HepG2 (cell line): Measurements from ENCODE around the gene MLST8. TPM values are rescaled to one million over a fixed set of nuclear protein-coding genes. Genes with fewer than 3 reads are reported as not detected.

Source experiments
- FOSL1 ChIP-seq: sonication (generic); formaldehyde crosslinking; IDR thresholded peaks from 2 replicates; pipeline ENCODE4 v1.9.0; 2021; ENCODE audit warnings: missing genetic modification reagents, borderline replicate concordance
- NFE2L2 ChIP-seq: fragments of 150-350 bp; IDR thresholded peaks from 2 replicates; pipeline ENCODE4 v1.6.1; 2014; ENCODE audit warnings: low read length
- NFKB2 ChIP-seq: sonication (generic); formaldehyde crosslinking; IDR thresholded peaks from 2 replicates; pipeline ENCODE4 v1.4.0; 2020; ENCODE audit warnings: missing genetic modification reagents, borderline replicate concordance
- SP2 ChIP-seq: sonication (generic); formaldehyde crosslinking; IDR thresholded peaks from 2 replicates; pipeline ENCODE4 v1.5.1; 2020; ENCODE audit warnings: mild to moderate bottlenecking, missing genetic modification reagents
- ZKSCAN1 ChIP-seq: fragments of 150-350 bp; IDR thresholded peaks from 2 replicates; pipeline ENCODE4 v1.6.1; 2014; ENCODE audit warnings: low read length
- ZNF224 ChIP-seq: sonication (generic); formaldehyde crosslinking; IDR thresholded peaks from 2 replicates; pipeline ENCODE4 v1.5.0; 2020; ENCODE audit warnings: mild to moderate bottlenecking, missing genetic modification reagents
- ZNF337 ChIP-seq: sonication (generic); formaldehyde crosslinking; IDR thresholded peaks from 2 replicates; pipeline ENCODE4 v1.5.1; 2020; ENCODE audit warnings: missing genetic modification reagents, low read depth, mild to moderate bottlenecking, borderline replicate concordance
- ZNF614 ChIP-seq: IDR thresholded peaks from 2 replicates; pipeline ENCODE4 v1.6.1; 2018; ENCODE audit warnings: missing biosample characterization, missing genetic modification reagents, inconsistent platforms, borderline replicate concordance
- ZNF879 ChIP-seq: sonication (generic); formaldehyde crosslinking; IDR thresholded peaks from 2 replicates; pipeline ENCODE4 v1.8.1; 2023; ENCODE audit warnings: missing genetic modification reagents
- polyA plus RNA-seq, 8 experiments: library from polyadenylated mRNA; depleted of rRNA in 3 of 8; stranded (reverse) in 7 of 8; unstranded in 1 of 8; fragments of >200 nt; fragmentation: Illumina TruSeq in 4 of 8; extraction: Trizol in 4 of 8; gene quantifications; 2 replicates each; pipeline versions ENCODE4 v1.2.1 to v1.2.3, GENCODE V29; 2011 to 2016; ENCODE audit warnings: low read depth in 4 of 8, missing spikeins in 1 of 8, mixed read lengths in 1 of 8; ENCODE audit not compliant: insufficient read depth in 1 of 8
- total RNA-seq, 5 experiments: library from RNA; depleted of rRNA; stranded (reverse); fragments of >200 nt; fragmentation: Illumina TruSeq; extraction: Trizol; gene quantifications; 2 replicates each; pipeline ENCODE4 v1.2.3, GENCODE V29; 2016; ENCODE audit warnings: low read depth in 1 of 5
- TF ChIP-seq, protein P1 (sequence below): sonication (generic); formaldehyde crosslinking; IDR thresholded peaks from 2 replicates; pipeline ENCODE4 v1.5.1; 2020; ENCODE audit warnings: mild to moderate bottlenecking, missing genetic modification reagents, moderate library complexity
- TF ChIP-seq, protein P2 (sequence below): sonication (generic); formaldehyde crosslinking; IDR thresholded peaks from 2 replicates; pipeline ENCODE4 v1.4.0; 2020; ENCODE audit warnings: missing genetic modification reagents, borderline replicate concordance
- TF ChIP-seq, protein P3 (sequence below): sonication (generic); formaldehyde crosslinking; IDR thresholded peaks from 2 replicates; pipeline ENCODE4 v1.5.1; 2020; ENCODE audit warnings: mild to moderate bottlenecking, moderate library complexity, missing genetic modification reagents
- TF ChIP-seq, protein P4 (sequence below): sonication (generic); formaldehyde crosslinking; IDR thresholded peaks from 2 replicates; pipeline ENCODE4 v1.8.0; 2022; ENCODE audit warnings: low read depth, missing genetic modification reagents
- TF ChIP-seq, protein P5 (sequence below): sonication (generic); formaldehyde crosslinking; IDR thresholded peaks from 2 replicates; pipeline ENCODE4 v1.4.0; 2020; ENCODE audit warnings: missing genetic modification reagents

Gene MLST8
- total and polyA plus RNA-seq, 2 of the 13 experiments (the other 11 are each of a cell fraction or from before 2014, with no cell fraction given), result 30.8 to 72.7 TPM

DNA sequence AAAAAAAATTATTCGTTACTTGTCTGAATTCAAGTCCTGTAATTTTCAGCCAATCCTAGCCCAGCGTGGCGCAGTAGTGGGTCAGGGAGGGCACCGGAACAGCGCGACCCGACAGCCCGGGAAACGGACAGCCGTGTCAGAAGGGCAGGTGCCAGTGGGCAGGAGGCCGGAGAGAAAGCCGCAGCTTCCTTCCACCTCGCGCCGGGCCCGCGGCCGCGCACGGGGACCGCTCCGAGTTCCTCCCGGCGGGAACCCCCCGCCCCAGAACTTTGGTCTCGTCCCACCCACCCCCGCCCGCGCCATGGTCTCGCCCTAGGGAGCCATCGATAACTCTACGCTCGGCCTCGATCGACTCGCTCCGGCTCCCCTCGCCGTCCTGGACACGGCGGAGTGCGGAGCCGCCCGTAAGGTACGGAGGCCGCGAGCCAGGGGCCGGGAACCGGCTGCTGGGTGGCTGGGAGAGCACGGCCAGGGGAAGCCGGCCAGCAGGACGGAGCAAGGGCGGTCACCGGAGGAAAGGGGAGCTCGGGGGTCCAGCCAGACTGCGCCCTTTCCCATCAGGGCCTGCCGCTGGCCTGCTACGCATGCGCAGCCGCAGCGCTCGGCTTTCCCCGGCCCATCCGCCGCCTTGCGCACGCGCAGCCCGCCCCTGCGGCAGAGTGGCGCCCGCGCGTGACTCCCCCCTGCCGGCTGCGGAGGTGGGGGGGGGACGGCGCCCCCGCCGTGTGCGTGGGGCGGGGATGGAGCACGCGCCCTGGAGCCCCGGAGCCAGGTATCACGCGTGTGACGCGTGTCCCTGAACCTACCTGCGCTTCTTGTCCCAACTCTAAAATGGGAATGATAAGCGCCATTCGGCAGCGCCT is at the start of gene MLST8 (continued):
- TF ChIP-seq ZKSCAN1 (0 out of 2 replicates have a peak, but pooled peaks have one; percentile 7), NFE2L2 (no peak), NFKB2 (peak; percentile 83; the same call in 1 of the 2 replicates), ZNF614 (no peak; the same call in 1 of the 2 replicates), ZNF224 (peak; percentile 55), SP2 (CRISPR knock-in tag) (no peak), ZNF879 (CRISPR knock-in tag) (peak; percentile 74; the same call in 1 of the 2 replicates), ZNF337 (no peak; the same call in 1 of the 2 replicates), FOSL1 (CRISPR knock-in tag) (no peak)
- TF ChIP-seq, protein P1, sequence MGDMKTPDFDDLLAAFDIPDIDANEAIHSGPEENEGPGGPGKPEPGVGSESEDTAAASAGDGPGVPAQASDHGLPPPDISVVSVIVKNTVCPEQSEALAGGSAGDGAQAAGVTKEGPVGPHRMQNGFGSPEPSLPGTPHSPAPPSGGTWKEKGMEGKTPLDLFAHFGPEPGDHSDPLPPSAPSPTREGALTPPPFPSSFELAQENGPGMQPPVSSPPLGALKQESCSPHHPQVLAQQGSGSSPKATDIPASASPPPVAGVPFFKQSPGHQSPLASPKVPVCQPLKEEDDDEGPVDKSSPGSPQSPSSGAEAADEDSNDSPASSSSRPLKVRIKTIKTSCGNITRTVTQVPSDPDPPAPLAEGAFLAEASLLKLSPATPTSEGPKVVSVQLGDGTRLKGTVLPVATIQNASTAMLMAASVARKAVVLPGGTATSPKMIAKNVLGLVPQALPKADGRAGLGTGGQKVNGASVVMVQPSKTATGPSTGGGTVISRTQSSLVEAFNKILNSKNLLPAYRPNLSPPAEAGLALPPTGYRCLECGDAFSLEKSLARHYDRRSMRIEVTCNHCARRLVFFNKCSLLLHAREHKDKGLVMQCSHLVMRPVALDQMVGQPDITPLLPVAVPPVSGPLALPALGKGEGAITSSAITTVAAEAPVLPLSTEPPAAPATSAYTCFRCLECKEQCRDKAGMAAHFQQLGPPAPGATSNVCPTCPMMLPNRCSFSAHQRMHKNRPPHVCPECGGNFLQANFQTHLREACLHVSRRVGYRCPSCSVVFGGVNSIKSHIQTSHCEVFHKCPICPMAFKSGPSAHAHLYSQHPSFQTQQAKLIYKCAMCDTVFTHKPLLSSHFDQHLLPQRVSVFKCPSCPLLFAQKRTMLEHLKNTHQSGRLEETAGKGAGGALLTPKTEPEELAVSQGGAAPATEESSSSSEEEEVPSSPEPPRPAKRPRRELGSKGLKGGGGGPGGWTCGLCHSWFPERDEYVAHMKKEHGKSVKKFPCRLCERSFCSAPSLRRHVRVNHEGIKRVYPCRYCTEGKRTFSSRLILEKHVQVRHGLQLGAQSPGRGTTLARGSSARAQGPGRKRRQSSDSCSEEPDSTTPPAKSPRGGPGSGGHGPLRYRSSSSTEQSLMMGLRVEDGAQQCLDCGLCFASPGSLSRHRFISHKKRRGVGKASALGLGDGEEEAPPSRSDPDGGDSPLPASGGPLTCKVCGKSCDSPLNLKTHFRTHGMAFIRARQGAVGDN (CRISPR knock-in tag), result peak; percentile 78
- TF ChIP-seq, protein P2, sequence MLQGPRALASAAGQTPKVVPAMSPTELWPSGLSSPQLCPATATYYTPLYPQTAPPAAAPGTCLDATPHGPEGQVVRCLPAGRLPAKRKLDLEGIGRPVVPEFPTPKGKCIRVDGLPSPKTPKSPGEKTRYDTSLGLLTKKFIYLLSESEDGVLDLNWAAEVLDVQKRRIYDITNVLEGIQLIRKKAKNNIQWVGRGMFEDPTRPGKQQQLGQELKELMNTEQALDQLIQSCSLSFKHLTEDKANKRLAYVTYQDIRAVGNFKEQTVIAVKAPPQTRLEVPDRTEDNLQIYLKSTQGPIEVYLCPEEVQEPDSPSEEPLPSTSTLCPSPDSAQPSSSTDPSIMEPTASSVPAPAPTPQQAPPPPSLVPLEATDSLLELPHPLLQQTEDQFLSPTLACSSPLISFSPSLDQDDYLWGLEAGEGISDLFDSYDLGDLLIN (CRISPR knock-in tag), result peak; percentile 21; the same call in 1 of the 2 replicates
- TF ChIP-seq, protein P3, sequence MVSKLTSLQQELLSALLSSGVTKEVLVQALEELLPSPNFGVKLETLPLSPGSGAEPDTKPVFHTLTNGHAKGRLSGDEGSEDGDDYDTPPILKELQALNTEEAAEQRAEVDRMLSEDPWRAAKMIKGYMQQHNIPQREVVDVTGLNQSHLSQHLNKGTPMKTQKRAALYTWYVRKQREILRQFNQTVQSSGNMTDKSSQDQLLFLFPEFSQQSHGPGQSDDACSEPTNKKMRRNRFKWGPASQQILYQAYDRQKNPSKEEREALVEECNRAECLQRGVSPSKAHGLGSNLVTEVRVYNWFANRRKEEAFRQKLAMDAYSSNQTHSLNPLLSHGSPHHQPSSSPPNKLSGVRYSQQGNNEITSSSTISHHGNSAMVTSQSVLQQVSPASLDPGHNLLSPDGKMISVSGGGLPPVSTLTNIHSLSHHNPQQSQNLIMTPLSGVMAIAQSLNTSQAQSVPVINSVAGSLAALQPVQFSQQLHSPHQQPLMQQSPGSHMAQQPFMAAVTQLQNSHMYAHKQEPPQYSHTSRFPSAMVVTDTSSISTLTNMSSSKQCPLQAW, result peak; percentile 73
- TF ChIP-seq, protein P4, sequence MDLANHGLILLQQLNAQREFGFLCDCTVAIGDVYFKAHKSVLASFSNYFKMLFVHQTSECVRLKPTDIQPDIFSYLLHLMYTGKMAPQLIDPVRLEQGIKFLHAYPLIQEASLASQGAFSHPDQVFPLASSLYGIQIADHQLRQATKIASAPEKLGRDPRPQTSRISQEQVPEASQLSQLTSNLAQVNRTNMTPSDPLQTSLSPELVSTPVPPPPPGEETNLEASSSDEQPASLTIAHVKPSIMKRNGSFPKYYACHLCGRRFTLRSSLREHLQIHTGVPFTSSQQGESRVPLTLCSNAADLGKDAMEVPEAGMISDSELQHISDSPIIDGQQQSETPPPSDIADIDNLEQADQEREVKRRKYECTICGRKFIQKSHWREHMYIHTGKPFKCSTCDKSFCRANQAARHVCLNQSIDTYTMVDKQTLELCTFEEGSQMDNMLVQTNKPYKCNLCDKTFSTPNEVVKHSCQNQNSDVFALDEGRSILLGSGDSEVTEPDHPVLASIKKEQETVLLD (CRISPR knock-in tag), result peak; percentile 67; the same call in 1 of the 2 replicates
- TF ChIP-seq, protein P5, sequence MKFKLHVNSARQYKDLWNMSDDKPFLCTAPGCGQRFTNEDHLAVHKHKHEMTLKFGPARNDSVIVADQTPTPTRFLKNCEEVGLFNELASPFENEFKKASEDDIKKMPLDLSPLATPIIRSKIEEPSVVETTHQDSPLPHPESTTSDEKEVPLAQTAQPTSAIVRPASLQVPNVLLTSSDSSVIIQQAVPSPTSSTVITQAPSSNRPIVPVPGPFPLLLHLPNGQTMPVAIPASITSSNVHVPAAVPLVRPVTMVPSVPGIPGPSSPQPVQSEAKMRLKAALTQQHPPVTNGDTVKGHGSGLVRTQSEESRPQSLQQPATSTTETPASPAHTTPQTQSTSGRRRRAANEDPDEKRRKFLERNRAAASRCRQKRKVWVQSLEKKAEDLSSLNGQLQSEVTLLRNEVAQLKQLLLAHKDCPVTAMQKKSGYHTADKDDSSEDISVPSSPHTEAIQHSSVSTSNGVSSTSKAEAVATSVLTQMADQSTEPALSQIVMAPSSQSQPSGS (CRISPR knock-in tag), result peak; percentile 77
